Vagina (tissue), 2 donors: ENCODE data around the gene MMP24OS. TPM values are rescaled to one million over a fixed set of nuclear protein-coding genes. Genes with fewer than 3 reads are reported as not detected.

Experiments used
- DNase-seq, 2 donors: peaks; one replicate each; pipeline ENCODE4 v3.0.0-alpha.2; 2017; ENCODE audit errors: extremely low spot score in 2 of 2
- H3K27ac ChIP-seq: fragments of 200-600 bp; sonication (generic); one replicate; pipeline ENCODE4 v1.5.1; 2019
- H3K27me3 ChIP-seq: fragments of 200-600 bp; sonication (generic); one replicate; pipeline ENCODE4 v1.5.1; 2019
- H3K36me3 ChIP-seq, 2 donors: fragments of 200-600 bp; sonication (generic); one replicate each; pipeline ENCODE4 v1.5.1; 2017 to 2019
- H3K4me1 ChIP-seq: fragments of 200-600 bp; sonication (generic); one replicate; pipeline ENCODE4 v1.5.1; 2019
- H3K4me3 ChIP-seq, 2 donors: fragments of 200-600 bp; sonication (generic); 1 replicate in 1 of 2; 2 replicates in 1 of 2; pipeline ENCODE4 v1.5.1; 2016 to 2019
- H3K9me3 ChIP-seq: fragments of 200-600 bp; sonication (generic); one replicate; pipeline ENCODE4 v1.5.1; 2019
- POLR2A ChIP-seq, 2 donors: fragments of 450-650 bp; IDR thresholded peaks; one replicate each; pipeline ENCODE4 v1.6.1; 2017; ENCODE audit warnings: antibody characterized with exemption in 2 of 2, mild to moderate bottlenecking in 2 of 2, moderate library complexity in 2 of 2
- POLR2AphosphoS5 ChIP-seq, 2 donors: sonication (generic); formaldehyde crosslinking; IDR thresholded peaks; one replicate each; pipeline ENCODE4 v1.9.0; 2017; ENCODE audit warnings: antibody characterized with exemption in 2 of 2, mild to moderate bottlenecking in 2 of 2, low read depth in 1 of 2; ENCODE audit not compliant: insufficient read depth in 1 of 2
- intact Hi-C: fragments of 100-400 bp; cut with DNase I; formaldehyde crosslinking; loops from one replicate; pipeline ENCODE4 v1.15.1; 2023
- total RNA-seq: library from RNA; depleted of rRNA; stranded (reverse); fragments of >200 nt; gene quantifications from one replicate; pipeline ENCODE4 v1.2.3, GENCODE V29; 2016
- TF ChIP-seq, protein P1 (sequence below), 3 experiments: fragments of 450-650 bp in 2 of 3; fragments of 200-600 bp in 1 of 3; sonication (generic) in 1 of 3; IDR thresholded peaks; one replicate each; pipeline ENCODE4 v1.5.1; 2017 to 2019; ENCODE audit warnings: antibody characterized with exemption in 3 of 3, mild to moderate bottlenecking in 2 of 3, moderate library complexity in 2 of 3

MMP24OS gene
- total RNA-seq, 1 donor from 2014 or later, result 36.8 TPM

- Histone ChIP-seq H3K9me3 (no peaks in the 10 kb centered on the region), H3K27ac (peak overlapping the region; percentile 75), H3K36me3 (no peaks in the 10 kb centered on the region), H3K4me1 (peaks cover 47% of the 10 kb centered on the region), H3K4me3 (no peak overlapping the region), H3K27me3 (no peaks in the 10 kb centered on the region)
- DNase-seq, result no peak
- intact Hi-C loops, result no loop called here
- TF ChIP-seq POLR2A (IDR thresholded peaks at IDR 0.05), result no peak
- TF ChIP-seq POLR2AphosphoS5 (IDR thresholded peaks at IDR 0.05; ENCODE audit: insufficient read depth in 1 of 2, low read depth in 1 of 2), result no peak
- TF ChIP-seq, protein P1, sequence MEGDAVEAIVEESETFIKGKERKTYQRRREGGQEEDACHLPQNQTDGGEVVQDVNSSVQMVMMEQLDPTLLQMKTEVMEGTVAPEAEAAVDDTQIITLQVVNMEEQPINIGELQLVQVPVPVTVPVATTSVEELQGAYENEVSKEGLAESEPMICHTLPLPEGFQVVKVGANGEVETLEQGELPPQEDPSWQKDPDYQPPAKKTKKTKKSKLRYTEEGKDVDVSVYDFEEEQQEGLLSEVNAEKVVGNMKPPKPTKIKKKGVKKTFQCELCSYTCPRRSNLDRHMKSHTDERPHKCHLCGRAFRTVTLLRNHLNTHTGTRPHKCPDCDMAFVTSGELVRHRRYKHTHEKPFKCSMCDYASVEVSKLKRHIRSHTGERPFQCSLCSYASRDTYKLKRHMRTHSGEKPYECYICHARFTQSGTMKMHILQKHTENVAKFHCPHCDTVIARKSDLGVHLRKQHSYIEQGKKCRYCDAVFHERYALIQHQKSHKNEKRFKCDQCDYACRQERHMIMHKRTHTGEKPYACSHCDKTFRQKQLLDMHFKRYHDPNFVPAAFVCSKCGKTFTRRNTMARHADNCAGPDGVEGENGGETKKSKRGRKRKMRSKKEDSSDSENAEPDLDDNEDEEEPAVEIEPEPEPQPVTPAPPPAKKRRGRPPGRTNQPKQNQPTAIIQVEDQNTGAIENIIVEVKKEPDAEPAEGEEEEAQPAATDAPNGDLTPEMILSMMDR (IDR thresholded peaks at IDR 0.05), result no peak
These were observed 25.4 kb upstream of the MMP24OS start for GRCh38 chr20:35303382-35303734.

GRCh38 chr20:35302421-35303335, 24.8 kb upstream of the MMP24OS start:
- Histone ChIP-seq H3K4me1 (peaks cover 41% of the 10 kb centered on the region), H3K9me3 (no peaks in the 10 kb centered on the region), H3K36me3 (no peaks in the 10 kb centered on the region), H3K27ac (no peak overlapping the region), H3K27me3 (no peaks in the 10 kb centered on the region), H3K4me3 (no peak overlapping the region)
- intact Hi-C loops, result no loop called here
- no peak for DNase-seq
- TF ChIP-seq POLR2AphosphoS5 (IDR thresholded peaks at IDR 0.05; ENCODE audit: insufficient read depth in 1 of 2, low read depth in 1 of 2) (no peak), POLR2A (IDR thresholded peaks at IDR 0.05) (no peak)
- TF ChIP-seq, protein P1 (IDR thresholded peaks at IDR 0.05), result no peak

DNA sequence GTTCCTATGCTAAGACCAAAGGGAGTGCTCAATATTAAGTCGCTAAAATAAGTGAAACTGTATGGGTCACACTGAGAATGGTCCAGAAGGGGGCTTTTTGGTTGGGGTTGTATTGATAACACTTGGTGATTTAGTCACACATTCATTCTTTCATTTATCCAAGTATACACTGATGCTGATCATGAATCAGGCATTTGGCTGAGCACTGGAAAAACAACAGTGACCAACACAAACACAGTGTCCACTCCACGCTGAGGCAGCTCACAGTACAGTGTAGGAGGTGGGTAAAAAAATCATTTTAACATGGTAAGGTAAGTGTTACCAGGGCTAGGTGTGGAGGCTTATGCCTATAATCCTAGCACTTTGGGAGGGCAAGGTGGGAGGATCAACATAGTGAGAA, 23.5 kb upstream of the MMP24OS start:
- no peaks in the 10 kb centered on the region for H3K36me3 ChIP-seq
- DNase-seq, result no peak
- H3K4me1 ChIP-seq, result peaks cover 28% of the 10 kb centered on the region
- H3K27ac ChIP-seq, result no peak overlapping the region
- intact Hi-C loops, result no loop called here
- no peak overlapping the region for H3K4me3 ChIP-seq
- H3K9me3 ChIP-seq, result no peaks in the 10 kb centered on the region
- H3K27me3 ChIP-seq, result no peaks in the 10 kb centered on the region
- TF ChIP-seq, protein P1 (IDR thresholded peaks at IDR 0.05), result no peak

GRCh38 chr20:35300469-35301262, 22.7 kb upstream of the MMP24OS start:
- intact Hi-C loops, result no loop called here
- peaks cover 20% of the 10 kb centered on the region for H3K4me1 ChIP-seq

More at GRCh38 chr20:35300469-35301262, 22.7 kb upstream of the MMP24OS start:
- Histone ChIP-seq H3K27ac (no peak overlapping the region), H3K9me3 (no peaks in the 10 kb centered on the region), H3K4me3 (no peak overlapping the region), H3K36me3 (no peaks in the 10 kb centered on the region), H3K27me3 (no peaks in the 10 kb centered on the region)
- TF ChIP-seq, protein P1 (IDR thresholded peaks at IDR 0.05), result no peak
- no peak for TF ChIP-seq POLR2A (IDR thresholded peaks at IDR 0.05)
- no peak for TF ChIP-seq POLR2AphosphoS5 (IDR thresholded peaks at IDR 0.05; ENCODE audit: insufficient read depth in 1 of 2, low read depth in 1 of 2)
- DNase-seq, result no peak
